A549 treated with dexamethasone at 1 μM for 4 hours (cell line): ENCODE data around the gene OR1F1. TPM values are rescaled to one million over a fixed set of nuclear protein-coding genes. Genes with fewer than 3 reads are reported as not detected.

Experiments
- total RNA-seq: library from RNA; stranded (reverse); fragments of 200-300 nt; extraction: Qiagen RNA extraction; gene quantifications from 5 replicates; pipeline ENCODE4 v1.2.3, GENCODE V29; 2022

Gene OR1F1
- 0.26 to 0.56 TPM (median 0.42 TPM) in 5 replicates for total RNA-seq

DNA sequence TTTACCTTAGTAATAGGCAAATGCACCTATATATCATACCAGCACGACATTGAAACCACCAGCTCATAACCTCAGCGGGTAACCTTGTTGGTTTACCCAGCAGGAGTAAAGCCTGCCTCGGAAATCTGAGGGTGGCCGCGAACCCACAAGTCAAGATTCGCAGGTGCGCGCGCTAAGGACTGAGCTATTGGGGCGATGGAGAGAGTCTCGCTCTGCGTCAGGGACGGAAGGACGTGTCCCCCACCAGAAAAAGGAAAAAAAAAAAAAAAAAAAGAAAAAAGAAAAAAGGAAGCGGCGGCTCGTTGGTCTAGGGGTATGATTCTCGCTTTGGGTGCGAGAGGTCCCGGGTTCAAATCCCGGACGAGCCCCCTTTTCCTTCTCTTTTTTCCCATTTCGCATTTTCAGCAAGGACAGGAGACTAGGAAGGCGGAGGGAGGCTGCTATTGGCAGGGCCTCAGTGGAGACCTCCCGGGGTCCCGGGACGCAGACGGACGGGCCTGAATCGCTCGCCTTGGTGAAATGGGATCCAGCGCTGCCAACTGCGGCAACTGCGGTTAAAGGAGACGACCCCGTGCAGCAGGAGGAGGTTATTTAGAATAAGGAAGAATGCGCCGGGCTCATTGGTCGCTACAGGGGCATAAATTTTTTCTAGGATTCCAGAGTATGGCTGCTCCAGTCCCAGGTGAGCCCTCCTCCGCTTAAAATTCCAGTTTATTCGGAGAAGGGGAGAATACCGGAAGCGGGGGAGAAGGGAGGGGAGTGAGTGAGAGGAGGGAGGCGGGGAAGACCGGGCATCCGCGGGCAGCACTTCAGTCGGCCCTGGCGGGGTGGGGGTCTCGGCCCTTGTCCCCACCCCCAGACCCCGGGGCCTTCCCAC is at the start of gene OR1F1:
OR1F1 (plus strand) TSS at position 407 of the 877 bp plus-strand sequence.

DNA sequence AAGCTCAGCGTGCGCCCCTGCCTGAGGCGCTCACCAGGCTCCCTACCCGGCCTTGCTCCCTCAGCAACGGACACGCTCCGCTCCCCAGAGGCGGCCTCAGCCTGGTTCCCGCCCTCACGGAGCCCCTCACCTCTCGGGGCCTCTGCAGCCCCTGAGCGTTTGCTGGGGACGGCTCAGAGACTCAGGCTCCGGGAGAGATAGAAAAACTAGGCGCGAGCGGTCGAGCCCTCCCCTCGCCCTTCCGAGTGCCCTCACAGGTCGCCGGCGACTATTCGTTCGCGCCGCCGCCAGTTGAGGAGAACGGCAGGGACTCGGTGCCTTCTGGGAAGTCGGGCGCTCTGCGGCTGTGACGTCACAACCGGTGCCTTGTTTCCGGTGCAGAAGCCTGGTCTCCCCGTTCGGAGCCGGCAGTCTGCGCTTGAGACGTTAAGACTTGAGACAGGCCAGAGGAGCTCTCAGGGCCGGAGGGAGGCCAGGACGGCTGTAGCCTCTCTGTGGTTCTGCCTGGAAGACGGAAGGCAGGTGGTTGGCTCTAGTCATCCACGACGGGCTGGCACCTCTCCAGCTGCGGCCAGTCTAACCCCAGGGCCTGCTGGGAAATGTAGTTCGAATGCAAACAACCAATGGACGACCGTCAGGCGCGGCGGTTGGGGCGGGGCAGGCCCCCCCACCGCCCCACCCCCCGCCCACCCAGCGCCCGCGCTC is 47.0 kb downstream of the OR1F1 start, which contains the start of gene ZNF200:
ZNF200 (minus strand) TSS at position 302 of the 705 bp plus-strand sequence. CDS start 1,403 bp downstream, outside the sequence.

Other genes with a start within 250 kb of the OR1F1 start
- 0.95 to 2.0 TPM (median 1.9 TPM) in 5 replicates for gene KREMEN2, start 223.9 kb upstream of the OR1F1 start, total RNA-seq
- 29.5 to 44.0 TPM (median 42.5 TPM) in 5 replicates for gene PAQR4, start 218.9 kb upstream of the OR1F1 start, total RNA-seq
- 57.1 to 92.9 TPM (median 85.4 TPM) in 5 replicates for gene PKMYT1, start 207.8 kb upstream of the OR1F1 start, total RNA-seq
- gene CLDN9, start 175.3 kb upstream of the OR1F1 start, total RNA-seq: 0.28 to 0.43 TPM (median 0.38 TPM) in 5 replicates
- 0.14 to 0.54 TPM (median 0.31 TPM) in 5 replicates for gene CLDN6, start 170.0 kb upstream of the OR1F1 start, total RNA-seq
- gene TNFRSF12A, start 167.8 kb upstream of the OR1F1 start, total RNA-seq: 415 to 495 TPM (median 463 TPM) in 5 replicates
- 224 to 248 TPM (median 238 TPM) in 5 replicates for gene HCFC1R1, start 164.3 kb upstream of the OR1F1 start, total RNA-seq
- 21.4 to 33.8 TPM (median 31.0 TPM) in 5 replicates for gene THOC6, start 164.2 kb upstream of the OR1F1 start, total RNA-seq
- gene BICDL2, start 151.3 kb upstream of the OR1F1 start, total RNA-seq: 0.02 TPM in 1 of 5 replicates, not detected in the others
- 1.1 to 1.6 TPM (median 1.3 TPM) in 5 replicates for gene MMP25, start 141.6 kb upstream of the OR1F1 start, total RNA-seq
- 23.4 to 34.9 TPM (median 28.8 TPM) in 5 replicates for gene IL32, start 122.6 kb upstream of the OR1F1 start, total RNA-seq
- gene ZSCAN10, start 88.9 kb upstream of the OR1F1 start, total RNA-seq: 0.06 TPM in 1 of 5 replicates, not detected in the others
- gene ZNF205, start 75.6 kb upstream of the OR1F1 start, total RNA-seq: 11.1 to 15.7 TPM (median 14.3 TPM) in 5 replicates
- 7.1 to 14.3 TPM (median 13.0 TPM) in 5 replicates for gene ZNF213, start 53.2 kb upstream of the OR1F1 start, total RNA-seq
- gene ZNF200, start 47.0 kb downstream of the OR1F1 start, total RNA-seq: 7.8 to 9.4 TPM (median 8.4 TPM) in 5 replicates
- 0.03 to 0.07 TPM (median 0.07 TPM) in 3 of 5 replicates, not detected in the others for gene MEFV, start 68.4 kb downstream of the OR1F1 start, total RNA-seq
- 33.5 to 40.1 TPM (median 37.6 TPM) in 5 replicates for gene ZNF263, start 95.3 kb downstream of the OR1F1 start, total RNA-seq
- gene TIGD7, start 117.2 kb downstream of the OR1F1 start, total RNA-seq: 0.80 to 2.0 TPM (median 1.4 TPM) in 5 replicates
- gene ZNF75A, start 117.3 kb downstream of the OR1F1 start, total RNA-seq: 9.7 to 11.9 TPM (median 9.9 TPM) in 5 replicates
- gene OR2C1, start 167.7 kb downstream of the OR1F1 start, total RNA-seq: not detected in 5 replicates
- 11.5 to 16.5 TPM (median 15.6 TPM) in 5 replicates for gene ZSCAN32, start 212.8 kb downstream of the OR1F1 start, total RNA-seq
- 11.8 to 13.7 TPM (median 13.3 TPM) in 5 replicates for gene ZNF174, start 213.0 kb downstream of the OR1F1 start, total RNA-seq